PC-9 (cell line): ENCODE results near the gene ITCH. TPM values are rescaled to one million over a fixed set of nuclear protein-coding genes. Genes with fewer than 3 reads are reported as not detected.
A peak's percentile ranks its signal among the peaks of the same experiment; 100 is the strongest.
"Not testable (repeated sequence)": the region's sequence is repeated elsewhere in the genome, so short reads cannot be mapped to it uniquely, and the experiment has no call there.

Source experiments
- BruUV-seq: library from RNA; stranded (reverse); fragments of 400-500 nt; replicated peaks from 2 replicates; lab custom pipeline; 2021; lab: Mats Ljungman, UMichigan
- CTCF ChIA-PET: fragments of 300-600 bp; sonication (Branson Sonifier 250); formaldehyde crosslinking; loops from one replicate; lab custom pipeline; 2022; ENCODE audit warnings: antibody characterized with exemption; lab: Charles Lee
- POLR2A ChIA-PET: fragments of 300-600 bp; sonication (Branson Sonifier 250); formaldehyde crosslinking; loops from one replicate; lab custom pipeline; 2022; ENCODE audit warnings: antibody characterized with exemption; ENCODE audit not compliant: unreplicated experiment; lab: Charles Lee
- DNase-seq, 2 experiments: peaks; one replicate each; pipeline versions ENCODE4 v3.0.0 to v3.0.0-alpha.2; 2015 to 2022; ENCODE audit warnings: mixed read lengths in 1 of 2
- H2AFZ ChIP-seq: fragments of 200-600 bp; sonication (generic); 2 replicates; pipeline ENCODE4 v1.8.1; 2017; ENCODE audit warnings: antibody characterized with exemption
- H3F3A ChIP-seq: fragments of 200-600 bp; sonication (generic); 2 replicates; pipeline ENCODE4 v1.8.1; 2017; ENCODE audit warnings: antibody characterized with exemption, mild to moderate bottlenecking, low read depth; ENCODE audit not compliant: insufficient read depth
- H3K27ac ChIP-seq: fragments of 200-600 bp; sonication (generic); 2 replicates; pipeline ENCODE4 v1.6.1; 2016; ENCODE audit warnings: mixed run types
- H3K27me3 ChIP-seq: fragments of 200-600 bp; sonication (generic); 2 replicates; pipeline ENCODE4 v1.6.1; 2016; ENCODE audit warnings: low read depth, mixed run types; ENCODE audit not compliant: insufficient read depth
- H3K36me3 ChIP-seq: fragments of 200-600 bp; sonication (generic); 2 replicates; pipeline ENCODE4 v1.6.1; 2016; ENCODE audit warnings: low read depth, mixed run types
- H3K4me1 ChIP-seq: fragments of 200-600 bp; sonication (generic); replicated peaks from 2 replicates; pipeline ENCODE4 v1.6.1; 2016; ENCODE audit warnings: mixed run types; ENCODE audit not compliant: insufficient read depth
- H3K4me2 ChIP-seq: fragments of 200-600 bp; sonication (generic); 2 replicates; pipeline ENCODE4 v1.6.1; 2017; ENCODE audit warnings: mixed run types
- H3K4me3 ChIP-seq: fragments of 200-600 bp; sonication (generic); 2 replicates; pipeline ENCODE4 v1.6.1; 2016; ENCODE audit warnings: mixed run types
- H3K79me2 ChIP-seq: fragments of 200-600 bp; sonication (generic); 2 replicates; pipeline ENCODE4 v1.6.1; 2017; ENCODE audit warnings: low read depth, mixed run types
- H3K9me2 ChIP-seq: fragments of 200-600 bp; sonication (generic); 2 replicates; pipeline ENCODE4 v1.8.1; 2017; ENCODE audit warnings: mild to moderate bottlenecking; ENCODE audit not compliant: insufficient read depth
- H3K9me3 ChIP-seq: fragments of 200-600 bp; sonication (generic); 2 replicates; pipeline ENCODE4 v1.8.1; 2016; ENCODE audit warnings: low read depth; ENCODE audit not compliant: insufficient read depth
- H4K20me1 ChIP-seq: fragments of 200-600 bp; sonication (generic); 2 replicates; pipeline ENCODE4 v1.8.1; 2017; ENCODE audit not compliant: insufficient read depth
- CTCF ChIP-seq: fragments of 200-600 bp; sonication (generic); conservative IDR thresholded peaks from 2 replicates; pipeline ENCODE4 v1.6.1; 2017; ENCODE audit warnings: mixed run types, antibody characterized with exemption, mild to moderate bottlenecking, moderate library complexity
- EZH2 ChIP-seq: fragments of 200-600 bp; sonication (generic); IDR thresholded peaks from 2 replicates; pipeline ENCODE4 v1.8.0; 2017; ENCODE audit warnings: antibody characterized with exemption, low read depth
- intact Hi-C: fragments of 100-400 bp; cut with micrococcal nuclease; formaldehyde crosslinking; loops from one replicate; pipeline ENCODE4 v1.10.0; 2022; ENCODE audit not compliant: unreplicated experiment
- total RNA-seq: library from RNA; stranded (reverse); gene quantifications from 2 replicates; pipeline ENCODE4 v1.2.3, GENCODE V29; 2021

The ITCH gene
- total RNA-seq, 1 experiment from 2014 or later, result 144 TPM

DNA sequence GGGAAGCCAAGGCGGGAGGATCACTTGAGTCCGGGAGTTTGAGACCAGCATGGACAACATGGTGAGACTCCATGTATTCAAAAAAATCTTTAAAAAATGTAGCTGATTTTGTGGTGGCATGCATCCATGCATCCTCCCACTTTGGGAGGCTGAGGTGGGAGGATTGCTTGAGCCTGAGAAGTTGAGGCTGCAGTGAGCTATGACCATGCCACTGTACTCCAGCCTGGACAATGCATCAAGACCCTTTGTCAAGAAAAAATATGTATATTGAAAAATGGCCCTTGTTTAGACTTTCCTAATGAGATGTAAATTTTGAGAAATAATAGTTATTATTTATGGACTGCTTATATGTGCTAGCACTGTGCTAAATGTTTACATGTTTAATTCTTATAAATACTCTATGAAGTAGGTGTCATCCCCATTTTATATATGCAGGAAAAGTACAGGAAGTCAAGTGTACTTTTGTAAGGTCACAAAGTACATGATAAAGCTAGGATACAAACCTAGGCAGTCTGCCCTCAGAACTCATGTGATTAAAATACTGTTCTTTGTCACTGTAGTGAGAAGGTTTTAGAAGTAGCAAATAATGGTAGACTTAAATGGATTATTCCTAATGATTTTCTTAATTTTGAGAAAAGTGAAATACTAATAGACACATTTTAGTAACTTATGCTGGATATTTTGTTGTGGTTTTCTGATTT lies 58.8 kb downstream of the ITCH start:
- Histone ChIP-seq H3F3A (peaks cover 59% of the 10 kb centered on the region), H3K36me3 (peaks cover 57% of the 10 kb centered on the region), H3K27me3 (no peaks in the 10 kb centered on the region), H3K4me3 (no peak overlapping the region), H3K9me3 (no peaks in the 10 kb centered on the region), H3K4me2 (no peak overlapping the region), H3K9me2 (no peaks in the 10 kb centered on the region), H4K20me1 (peaks cover 31% of the 10 kb centered on the region), H3K27ac (peak overlapping the region; percentile 21; the same call in 1 of the 2 replicates), H2AFZ (no peak overlapping the region), H3K79me2 (peaks cover 53% of the 10 kb centered on the region), H3K4me1 (no peaks in the 10 kb centered on the region)
- ChIA-PET CTCF (interaction anchor here (0.6 to 1.0 kb wide), 4 partner anchors 32 to 1623 kb away, joined by 3 to 15 read pairs (median 8); no protein-coding TSS in a partner anchor), POLR2A (no interaction called here)
- no TSS peak for BruUV-seq
- intact Hi-C loops, result loop anchor here (5.0 kb wide), 1 partner anchor 110 kb away; no protein-coding TSS in a partner anchor
- TF ChIP-seq EZH2, result no peak
- TF ChIP-seq CTCF, result no peak
- no peak for DNase-seq

GRCh38 chr20:34425032-34425690 lies 62.1 kb downstream of the ITCH start:
- H3K36me3 ChIP-seq, result peaks cover 47% of the 10 kb centered on the region
- POLR2A ChIA-PET, H3K9me2 ChIP-seq, H3K4me3 ChIP-seq, DNase-seq, H3K4me1 ChIP-seq, H3K4me2 ChIP-seq, H3K27ac ChIP-seq, H2AFZ ChIP-seq, BruUV-seq, CTCF ChIA-PET, H3K9me3 ChIP-seq, H3K27me3 ChIP-seq, intact Hi-C loops: not testable (repeated sequence)
- peaks cover 43% of the 10 kb centered on the region for H3K79me2 ChIP-seq
- H4K20me1 ChIP-seq, result peaks cover 36% of the 10 kb centered on the region
- peaks cover 48% of the 10 kb centered on the region; the same call in 1 of the 2 replicates for H3F3A ChIP-seq

DNA sequence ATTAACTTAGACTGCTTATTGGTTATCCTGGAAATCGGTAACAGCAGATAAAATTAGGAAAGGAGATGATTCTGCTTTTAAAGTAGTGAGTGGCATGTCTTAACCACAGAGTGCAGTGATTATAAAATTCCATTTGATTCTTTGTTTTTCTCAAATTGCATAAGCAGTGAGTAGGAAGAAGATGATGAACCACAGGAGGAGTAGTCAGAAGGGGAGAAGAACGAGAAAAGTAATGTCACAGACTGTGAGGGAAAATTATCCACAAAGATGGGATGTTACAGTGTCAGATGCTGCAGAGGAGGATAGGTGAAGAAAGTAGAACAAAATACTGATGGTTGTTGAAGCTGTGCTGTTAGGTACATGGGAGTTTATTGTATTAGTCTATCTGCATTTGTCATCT lies 63.0 kb downstream of the ITCH start:
- Histone ChIP-seq H4K20me1 (peaks cover 35% of the 10 kb centered on the region), H3K9me3 (no peaks in the 10 kb centered on the region), H3K79me2 (peaks cover 44% of the 10 kb centered on the region), H3K4me1 (no peaks in the 10 kb centered on the region), H3K27ac (no peak overlapping the region), H2AFZ (no peak overlapping the region), H3F3A (peaks cover 49% of the 10 kb centered on the region; the same call in 1 of the 2 replicates), H3K9me2 (no peaks in the 10 kb centered on the region), H3K27me3 (no peaks in the 10 kb centered on the region), H3K36me3 (peaks cover 51% of the 10 kb centered on the region), H3K4me3 (no peak overlapping the region), H3K4me2 (no peak overlapping the region)
- POLR2A ChIA-PET, result no interaction called here
- intact Hi-C loops, result no loop called here
- CTCF ChIA-PET, result no interaction called here
- no peak for DNase-seq
- TF ChIP-seq EZH2 (no peak), CTCF (no peak)
- BruUV-seq, result no TSS peak
